Measurements from ENCODE around the gene CMIP. TPM values are rescaled to one million over a fixed set of nuclear protein-coding genes. Genes with fewer than 3 reads are reported as not detected.

CMIP gene
- total RNA-seq, 4 donors from 2014 or later = 63.9 to 89.9 (median 70.0) TPM

DNA sequence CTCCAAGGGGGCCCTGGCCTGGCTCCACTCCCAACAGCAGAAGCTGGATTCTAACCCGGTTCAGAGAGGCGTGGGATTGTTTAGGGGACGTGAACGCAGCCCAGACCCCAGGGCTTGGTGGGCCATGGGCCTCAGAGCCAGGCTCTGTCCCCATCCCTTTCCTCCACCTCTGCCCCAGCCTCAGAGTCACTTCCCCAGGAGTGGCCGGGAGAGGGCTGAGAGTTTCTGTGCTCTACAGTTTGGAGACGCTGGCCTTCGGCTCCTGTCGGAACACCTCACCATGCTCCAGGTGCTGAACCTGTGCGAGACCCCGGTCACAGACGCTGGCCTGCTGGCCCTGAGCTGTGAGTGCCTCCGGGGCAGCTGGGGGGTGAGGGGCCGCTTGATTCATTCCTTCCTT is 260.7 kb downstream of the CMIP start:
- 84% methylated on average over 8 of the region's 13 CpGs for WGBS
- Histone ChIP-seq H3K9me3 (no peaks in the 10 kb centered on the region), H3K4me1 (peaks cover 12% of the 10 kb centered on the region), H3K4me3 (no peak overlapping the region), H3K36me3 (peaks cover 90% of the 10 kb centered on the region), H3K27me3 (no peaks in the 10 kb centered on the region), H3K27ac (no peak overlapping the region)
- DNase-seq (ENCODE audit: low spot score in 2 of 2) = no peak
- TF ChIP-seq POLR2AphosphoS5 (IDR thresholded peaks at IDR 0.05) (no peak), EP300 (IDR thresholded peaks at IDR 0.05) (no peak), POLR2A (IDR thresholded peaks at IDR 0.05) (no peak)
- TF ChIP-seq, protein P1, sequence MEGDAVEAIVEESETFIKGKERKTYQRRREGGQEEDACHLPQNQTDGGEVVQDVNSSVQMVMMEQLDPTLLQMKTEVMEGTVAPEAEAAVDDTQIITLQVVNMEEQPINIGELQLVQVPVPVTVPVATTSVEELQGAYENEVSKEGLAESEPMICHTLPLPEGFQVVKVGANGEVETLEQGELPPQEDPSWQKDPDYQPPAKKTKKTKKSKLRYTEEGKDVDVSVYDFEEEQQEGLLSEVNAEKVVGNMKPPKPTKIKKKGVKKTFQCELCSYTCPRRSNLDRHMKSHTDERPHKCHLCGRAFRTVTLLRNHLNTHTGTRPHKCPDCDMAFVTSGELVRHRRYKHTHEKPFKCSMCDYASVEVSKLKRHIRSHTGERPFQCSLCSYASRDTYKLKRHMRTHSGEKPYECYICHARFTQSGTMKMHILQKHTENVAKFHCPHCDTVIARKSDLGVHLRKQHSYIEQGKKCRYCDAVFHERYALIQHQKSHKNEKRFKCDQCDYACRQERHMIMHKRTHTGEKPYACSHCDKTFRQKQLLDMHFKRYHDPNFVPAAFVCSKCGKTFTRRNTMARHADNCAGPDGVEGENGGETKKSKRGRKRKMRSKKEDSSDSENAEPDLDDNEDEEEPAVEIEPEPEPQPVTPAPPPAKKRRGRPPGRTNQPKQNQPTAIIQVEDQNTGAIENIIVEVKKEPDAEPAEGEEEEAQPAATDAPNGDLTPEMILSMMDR (IDR thresholded peaks at IDR 0.05) = no peak

DNA sequence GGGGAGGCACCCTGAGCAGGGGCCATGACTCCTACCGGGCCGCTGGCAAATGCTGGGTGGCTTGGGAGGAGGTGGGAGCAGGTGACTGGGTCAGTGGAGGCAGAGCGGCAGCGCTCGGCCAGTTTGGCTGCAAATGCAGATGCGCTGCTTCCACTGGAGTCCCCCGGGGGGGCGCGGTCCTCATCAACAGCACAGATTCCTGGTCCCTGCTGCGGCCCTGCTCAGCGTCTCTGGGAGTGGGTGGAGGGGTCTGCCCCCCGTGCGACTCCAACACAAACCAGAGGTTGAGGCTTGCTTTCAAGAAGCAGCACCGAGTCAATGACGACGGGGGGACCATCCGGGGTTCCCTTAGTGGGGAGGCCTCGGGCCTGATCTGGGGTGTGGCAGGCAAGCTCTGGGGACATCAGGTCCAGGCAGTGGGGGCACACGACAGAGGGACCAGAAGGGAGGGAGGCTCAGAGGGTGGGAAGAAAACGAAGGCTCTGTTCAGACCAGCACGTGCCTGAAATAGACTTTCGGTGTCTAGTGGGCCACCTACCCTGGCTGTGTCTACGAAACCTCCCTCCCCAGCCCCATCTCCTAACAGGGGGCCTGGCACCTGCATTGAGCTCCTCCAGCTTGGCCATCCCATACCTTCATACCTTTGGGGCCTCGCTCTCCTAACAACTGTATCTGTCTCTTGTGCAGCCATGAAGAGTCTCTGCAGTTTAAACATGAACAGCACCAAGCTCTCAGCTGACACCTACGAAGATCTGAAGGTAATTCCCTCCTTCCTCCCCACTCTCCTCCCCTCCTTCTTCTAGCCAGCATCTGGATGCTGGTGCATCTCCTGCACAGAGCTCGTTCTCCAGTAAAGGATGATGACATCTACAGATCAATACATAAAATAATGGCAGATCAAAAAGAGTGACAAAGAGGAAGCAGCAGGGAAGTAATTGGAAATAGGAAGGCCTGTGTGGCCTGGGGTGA is 262.0 kb downstream of the CMIP start:
- Histone ChIP-seq H3K9me3 (no peaks in the 10 kb centered on the region), H3K4me3 (no peak overlapping the region), H3K27me3 (no peaks in the 10 kb centered on the region), H3K27ac (no peak overlapping the region), H3K36me3 (peaks cover 81% of the 10 kb centered on the region), H3K4me1 (peaks cover 23% of the 10 kb centered on the region)
- DNase-seq (ENCODE audit: low spot score in 2 of 2) = no peak
- TF ChIP-seq POLR2AphosphoS5 (IDR thresholded peaks at IDR 0.05) = no peak
- TF ChIP-seq, protein P1 (IDR thresholded peaks at IDR 0.05) = no peak
- no peak for TF ChIP-seq POLR2A (IDR thresholded peaks at IDR 0.05)
- no peak for TF ChIP-seq EP300 (IDR thresholded peaks at IDR 0.05)
- 87% methylated on average over 18 of the region's 26 CpGs for WGBS

DNA sequence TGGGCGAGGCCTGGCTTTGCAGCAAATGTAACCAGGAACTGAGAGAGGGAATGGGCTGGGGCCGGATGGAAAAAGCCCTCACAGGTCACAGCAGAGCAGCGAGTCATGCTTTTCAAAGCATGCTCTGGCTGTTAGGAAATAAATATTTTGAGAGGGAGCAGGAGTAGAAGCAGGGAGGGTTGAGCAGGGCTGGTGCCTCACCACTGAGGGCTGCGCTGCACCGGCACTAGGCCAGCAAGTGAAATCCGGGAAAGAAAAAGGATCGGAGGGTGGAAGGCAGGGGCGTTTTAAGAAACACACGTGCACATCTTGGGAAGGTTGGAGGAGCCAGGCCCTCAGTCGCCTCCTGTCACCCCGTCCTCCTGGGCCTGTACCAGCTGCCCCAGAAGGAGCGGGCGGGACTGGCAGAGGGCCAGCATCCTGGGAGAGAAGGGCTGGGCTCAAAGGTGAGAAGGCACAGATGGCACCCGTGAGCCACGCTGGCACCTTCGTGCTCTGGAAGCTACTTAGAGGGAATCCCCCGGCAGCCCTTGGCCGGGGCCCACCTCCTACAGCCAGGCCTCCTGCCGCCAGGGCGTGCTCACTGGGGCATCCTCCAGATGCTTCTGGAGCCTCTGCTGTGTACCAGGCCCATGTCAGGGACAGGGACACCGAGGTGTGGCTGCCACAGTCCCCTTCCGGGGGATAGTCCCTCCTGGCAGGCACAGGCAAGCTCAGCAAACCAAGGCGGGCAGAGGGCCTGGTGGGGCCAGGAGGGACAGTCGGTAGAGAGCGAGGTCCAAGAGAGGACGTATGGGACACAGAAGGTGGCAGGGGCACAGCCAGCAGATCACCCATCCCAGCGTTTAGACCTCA is 263.0 kb downstream of the CMIP start:
- Histone ChIP-seq H3K4me3 (no peak overlapping the region), H3K27me3 (no peaks in the 10 kb centered on the region), H3K9me3 (no peaks in the 10 kb centered on the region), H3K27ac (peak overlapping the region; percentile 12), H3K36me3 (peaks cover 71% of the 10 kb centered on the region), H3K4me1 (peaks cover 25% of the 10 kb centered on the region)
- 54% methylated on average over 21 of the region's 27 CpGs for WGBS
- no peak for TF ChIP-seq POLR2AphosphoS5 (IDR thresholded peaks at IDR 0.05)
- no peak for TF ChIP-seq POLR2A (IDR thresholded peaks at IDR 0.05)
- TF ChIP-seq, protein P1 (IDR thresholded peaks at IDR 0.05) = no peak
- TF ChIP-seq EP300 (IDR thresholded peaks at IDR 0.05) = no peak
- no peak for DNase-seq (ENCODE audit: low spot score in 2 of 2)

DNA sequence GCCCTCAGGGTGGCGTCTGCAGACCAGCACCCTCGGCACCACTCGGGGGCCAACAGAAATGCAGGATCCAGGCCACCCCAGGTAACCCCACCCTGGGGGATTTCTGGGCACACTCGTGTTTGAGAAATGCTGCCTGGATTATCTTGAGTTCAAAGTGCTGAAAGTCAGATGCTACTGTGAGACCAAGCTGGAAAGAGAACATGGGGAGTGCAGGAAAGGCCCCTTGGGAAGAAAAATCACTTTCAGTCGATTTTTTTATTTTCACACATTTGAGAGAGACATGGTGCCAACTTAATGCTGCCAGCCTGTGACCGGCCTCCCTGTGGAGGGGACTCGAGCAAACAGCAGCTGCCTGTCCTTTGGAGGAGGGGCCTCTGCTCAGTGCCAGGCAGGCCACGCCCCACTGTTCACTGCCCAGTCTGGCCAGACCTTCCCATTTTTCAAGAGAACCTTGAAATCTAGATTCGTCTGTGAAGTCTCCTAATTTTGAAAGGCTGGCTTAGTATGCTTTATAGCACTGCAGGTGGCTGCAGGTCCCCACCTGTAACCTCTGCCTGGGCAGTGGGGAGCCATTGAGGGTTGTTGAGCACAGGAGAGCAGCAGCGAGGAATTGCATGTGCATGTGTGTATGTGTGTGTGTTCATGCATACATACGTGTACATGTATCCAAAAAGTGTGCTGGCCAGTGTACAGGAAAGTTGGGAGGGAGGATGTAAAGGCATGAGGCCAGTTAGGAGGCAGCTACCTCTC is 263.8 kb downstream of the CMIP start:
- H3K4me3 ChIP-seq = no peak overlapping the region
- H3K36me3 ChIP-seq = peaks cover 64% of the 10 kb centered on the region
- H3K27ac ChIP-seq = peak overlapping the region; percentile 12
- no peaks in the 10 kb centered on the region for H3K27me3 ChIP-seq
- TF ChIP-seq POLR2A (IDR thresholded peaks at IDR 0.05) = no peak
- TF ChIP-seq, protein P1 (IDR thresholded peaks at IDR 0.05) = no peak
- no peak for TF ChIP-seq POLR2AphosphoS5 (IDR thresholded peaks at IDR 0.05)
- TF ChIP-seq EP300 (IDR thresholded peaks at IDR 0.05) = no peak
- peaks cover 25% of the 10 kb centered on the region for H3K4me1 ChIP-seq
- no peaks in the 10 kb centered on the region for H3K9me3 ChIP-seq
- WGBS = 67% methylated on average over 11 of the region's 11 CpGs
- DNase-seq (ENCODE audit: low spot score in 2 of 2) = no peak
